Fibroblast of gingiva (primary cell): ENCODE measurements around the gene CHMP6.
"Not testable (repeated sequence)": the region's sequence is repeated elsewhere in the genome, so short reads cannot be mapped to it uniquely, and the experiment has no call there.

ENCODE experiments used
- DNase-seq: peaks from one replicate; pipeline ENCODE4 v3.0.0-alpha.2; 2011; ENCODE audit warnings: low read depth

Gene CHMP6

GRCh38 chr17:81011951-81012350, 20.3 kb downstream of the CHMP6 start:
- no peak for DNase-seq

- DNase-seq, result no peak
These were observed 21.2 kb downstream of the CHMP6 start for GRCh38 chr17:81012574-81013447.

GRCh38 chr17:81013642-81014041, 22.0 kb downstream of the CHMP6 start:
- no peak for DNase-seq

GRCh38 chr17:81015136-81015535, 23.5 kb downstream of the CHMP6 start:
- peak; percentile 48 for DNase-seq

GRCh38 chr17:81016575-81016974, 24.9 kb downstream of the CHMP6 start:
- no peak for DNase-seq

- DNase-seq, result not testable (repeated sequence)
These were observed 25.7 kb downstream of the CHMP6 start for GRCh38 chr17:81017330-81017729.

- DNase-seq, result peak; percentile 63
These were observed 26.6 kb downstream of the CHMP6 start for GRCh38 chr17:81018044-81018802.

- DNase-seq, result no peak
These were observed 28.2 kb downstream of the CHMP6 start for GRCh38 chr17:81019563-81020442.

- no peak for DNase-seq
These were observed 28.8 kb downstream of the CHMP6 start for GRCh38 chr17:81020443-81020766.

- no peak for DNase-seq
These were observed 29.3 kb downstream of the CHMP6 start for GRCh38 chr17:81020767-81021497.

- DNase-seq, result no peak
These were observed 30.1 kb downstream of the CHMP6 start for GRCh38 chr17:81021531-81022343.

- no peak for DNase-seq
These were observed 30.7 kb downstream of the CHMP6 start for GRCh38 chr17:81022344-81022676.

GRCh38 chr17:81025065-81025740, 33.6 kb downstream of the CHMP6 start:
- DNase-seq, result peak; percentile 44

GRCh38 chr17:81025741-81026129, 34.1 kb downstream of the CHMP6 start:
- DNase-seq, result peak; percentile 52

GRCh38 chr17:81026266-81027036, 34.8 kb downstream of the CHMP6 start:
- DNase-seq, result no peak

GRCh38 chr17:81027038-81027437, 35.4 kb downstream of the CHMP6 start:
- no peak for DNase-seq

GRCh38 chr17:81027591-81028505, 36.2 kb downstream of the CHMP6 start:
- DNase-seq, result no peak

- DNase-seq, result no peak
These were observed 36.8 kb downstream of the CHMP6 start for GRCh38 chr17:81028506-81028858.

GRCh38 chr17:81029859-81030258, 38.2 kb downstream of the CHMP6 start:
- no peak for DNase-seq
